Breast epithelium (tissue), 3 donors: ENCODE measurements around the gene BZW1.

Experiments used
- POLR2A ChIP-seq: fragments of 450-650 bp; IDR thresholded peaks from one replicate; pipeline ENCODE4 v1.6.1; 2016; ENCODE audit warnings: antibody characterized with exemption, mild to moderate bottlenecking, moderate library complexity
- TF ChIP-seq, protein P1 (sequence below), 3 donors: fragments of 450-650 bp; IDR thresholded peaks; one replicate each; pipeline ENCODE4 v1.5.1; 2016 to 2017; ENCODE audit warnings: antibody characterized with exemption in 3 of 3, mild to moderate bottlenecking in 3 of 3, moderate library complexity in 3 of 3

DNA sequence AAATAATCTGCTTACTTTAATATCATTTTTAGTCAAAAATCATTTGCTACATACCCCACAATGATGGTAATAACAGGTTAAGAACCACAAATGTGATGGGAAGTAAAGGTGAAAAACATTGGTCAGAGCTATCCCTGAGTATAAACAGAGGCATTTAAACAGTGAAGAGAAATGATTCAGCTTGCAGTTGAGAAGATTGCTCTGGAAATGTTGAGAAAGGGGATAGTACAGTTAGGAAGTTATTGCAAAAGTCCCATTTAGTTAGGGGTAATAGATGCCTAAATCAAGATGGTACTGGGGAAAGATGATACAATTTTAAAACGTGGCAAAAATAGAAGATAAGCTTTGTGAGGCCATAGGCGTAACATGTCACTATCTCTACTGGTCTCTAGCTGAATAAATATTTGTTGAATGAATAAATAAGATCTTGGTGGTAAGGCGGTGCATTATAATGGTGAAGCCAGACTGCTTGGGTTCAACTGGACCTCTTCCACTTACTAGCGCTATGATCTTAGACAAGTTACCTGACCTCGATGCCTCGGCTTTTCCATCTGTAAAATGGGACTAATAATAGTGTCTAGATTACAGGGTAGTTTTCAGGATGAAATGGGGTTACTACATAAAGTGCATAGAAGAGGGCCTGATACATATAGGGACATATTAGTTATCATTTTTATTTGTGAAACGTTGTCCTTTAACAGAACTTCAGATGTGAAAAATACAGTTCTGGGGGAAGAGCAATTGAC lies 2.0 kb upstream of the BZW1 start:
- no peak for TF ChIP-seq POLR2A
- TF ChIP-seq, protein P1, sequence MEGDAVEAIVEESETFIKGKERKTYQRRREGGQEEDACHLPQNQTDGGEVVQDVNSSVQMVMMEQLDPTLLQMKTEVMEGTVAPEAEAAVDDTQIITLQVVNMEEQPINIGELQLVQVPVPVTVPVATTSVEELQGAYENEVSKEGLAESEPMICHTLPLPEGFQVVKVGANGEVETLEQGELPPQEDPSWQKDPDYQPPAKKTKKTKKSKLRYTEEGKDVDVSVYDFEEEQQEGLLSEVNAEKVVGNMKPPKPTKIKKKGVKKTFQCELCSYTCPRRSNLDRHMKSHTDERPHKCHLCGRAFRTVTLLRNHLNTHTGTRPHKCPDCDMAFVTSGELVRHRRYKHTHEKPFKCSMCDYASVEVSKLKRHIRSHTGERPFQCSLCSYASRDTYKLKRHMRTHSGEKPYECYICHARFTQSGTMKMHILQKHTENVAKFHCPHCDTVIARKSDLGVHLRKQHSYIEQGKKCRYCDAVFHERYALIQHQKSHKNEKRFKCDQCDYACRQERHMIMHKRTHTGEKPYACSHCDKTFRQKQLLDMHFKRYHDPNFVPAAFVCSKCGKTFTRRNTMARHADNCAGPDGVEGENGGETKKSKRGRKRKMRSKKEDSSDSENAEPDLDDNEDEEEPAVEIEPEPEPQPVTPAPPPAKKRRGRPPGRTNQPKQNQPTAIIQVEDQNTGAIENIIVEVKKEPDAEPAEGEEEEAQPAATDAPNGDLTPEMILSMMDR (IDR thresholded peaks at IDR 0.05): no peak
